DOHH2 (cell line): ENCODE results near the gene TAS2R14.

Source experiments
- EZH2phosphoT487 ChIP-seq: fragments of 200-600 bp; sonication (generic); IDR thresholded peaks from 2 replicates; pipeline ENCODE4 v1.6.1; 2017; ENCODE audit warnings: borderline replicate concordance, mild to moderate bottlenecking, antibody characterized with exemption, low read length, moderate library complexity, mixed read lengths
- TF ChIP-seq, protein P1 (sequence below): fragments of 200-600 bp; sonication (generic); IDR thresholded peaks from one replicate; pipeline ENCODE4 v1.5.1; 2014; ENCODE audit warnings: antibody characterized with exemption, mild to moderate bottlenecking, low read depth, low read length; ENCODE audit not compliant: poor library complexity, severe bottlenecking

DNA sequence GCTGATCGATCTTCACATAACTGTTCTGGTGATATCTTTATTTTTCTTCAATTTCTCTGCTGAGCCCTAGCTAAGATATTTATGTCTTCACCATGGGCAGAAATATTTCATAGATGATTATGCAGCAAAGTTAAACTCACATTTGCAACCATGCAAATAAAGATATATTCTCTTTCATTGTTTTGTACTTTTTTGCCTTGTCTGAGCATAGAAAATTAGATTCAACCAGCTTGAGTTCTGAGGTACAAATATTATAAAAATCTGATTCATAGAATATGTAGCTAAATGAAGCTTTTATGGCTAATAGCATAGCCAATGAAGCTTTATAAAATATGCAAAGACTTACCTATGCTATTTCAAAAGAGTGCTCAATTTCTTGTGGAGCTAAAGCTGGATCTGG, 29.6 kb downstream of the TAS2R14 start, which contains the start of gene TAS2R13:
- TF ChIP-seq, protein P1, sequence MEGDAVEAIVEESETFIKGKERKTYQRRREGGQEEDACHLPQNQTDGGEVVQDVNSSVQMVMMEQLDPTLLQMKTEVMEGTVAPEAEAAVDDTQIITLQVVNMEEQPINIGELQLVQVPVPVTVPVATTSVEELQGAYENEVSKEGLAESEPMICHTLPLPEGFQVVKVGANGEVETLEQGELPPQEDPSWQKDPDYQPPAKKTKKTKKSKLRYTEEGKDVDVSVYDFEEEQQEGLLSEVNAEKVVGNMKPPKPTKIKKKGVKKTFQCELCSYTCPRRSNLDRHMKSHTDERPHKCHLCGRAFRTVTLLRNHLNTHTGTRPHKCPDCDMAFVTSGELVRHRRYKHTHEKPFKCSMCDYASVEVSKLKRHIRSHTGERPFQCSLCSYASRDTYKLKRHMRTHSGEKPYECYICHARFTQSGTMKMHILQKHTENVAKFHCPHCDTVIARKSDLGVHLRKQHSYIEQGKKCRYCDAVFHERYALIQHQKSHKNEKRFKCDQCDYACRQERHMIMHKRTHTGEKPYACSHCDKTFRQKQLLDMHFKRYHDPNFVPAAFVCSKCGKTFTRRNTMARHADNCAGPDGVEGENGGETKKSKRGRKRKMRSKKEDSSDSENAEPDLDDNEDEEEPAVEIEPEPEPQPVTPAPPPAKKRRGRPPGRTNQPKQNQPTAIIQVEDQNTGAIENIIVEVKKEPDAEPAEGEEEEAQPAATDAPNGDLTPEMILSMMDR: no peak
- no peak for TF ChIP-seq EZH2phosphoT487
